K562 (cell line): Measurements from ENCODE around the gene GIGYF1. TPM values are rescaled to one million over a fixed set of nuclear protein-coding genes. Genes with fewer than 3 reads are reported as not detected.

Experiments used
- ATAC-seq: fragments of 200-7000 bp; cut with Tn5 transposase; 3 replicates; pipeline ENCODE4 v1.9.1; 2020; ENCODE audit warnings: moderate library complexity
- BruUV-seq: library from RNA; stranded (reverse); fragments of 400-500 nt; replicated peaks from 2 replicates; lab custom pipeline; 2021; lab: Mats Ljungman, UMichigan
- CTCF ChIA-PET: fragments of 300-600 bp; formaldehyde crosslinking; extraction: SDS; loops from one replicate; lab custom pipeline; 2021; ENCODE audit warnings: low intra/inter-chr PET ratio; lab: Yijun Ruan, JAX
- POLR2A ChIA-PET: fragments of 300-600, 350-650 bp; sonication (Branson Sonifier 250); formaldehyde crosslinking; extraction: SDS; loops from one replicate; lab custom pipeline; 2021; ENCODE audit warnings: antibody characterized with exemption, inconsistent platforms; lab: Yijun Ruan, JAX
- DNase-seq, 4 experiments: peaks; one replicate each; pipeline versions ENCODE4 v3.0.0 to v3.0.0-alpha.2; 2011 to 2018; ENCODE audit warnings: low spot score in 3 of 4, mixed read lengths in 3 of 4; ENCODE audit errors: extremely low read depth in 1 of 4
- FAIRE-seq: peaks from 2 replicates; lab custom pipeline; 2011; peaks lifted over from hg19 to GRCh38; lab: Jason Lieb, UNC
- H2AFZ ChIP-seq: 2 replicates; pipeline ENCODE4 v1.6.0; 2011; ENCODE audit warnings: low read depth, low read length, control low read depth, inconsistent platforms
- H3K27ac ChIP-seq: fragments of 200-600 bp; 3 replicates; pipeline ENCODE4 v1.8.0; 2011; ENCODE audit warnings: low read depth, mild to moderate bottlenecking, control low read depth, inconsistent platforms, low read length, moderate library complexity, mixed read lengths; ENCODE audit errors: extremely low read depth
- H3K27me3 ChIP-seq, 2 experiments: fragments of 300-600 bp in 1 of 2; 2 replicates in 1 of 2; 3 replicates in 1 of 2; pipeline versions ENCODE4 v1.6.0 to v1.8.0; 2011; ENCODE audit warnings: inconsistent platforms in 2 of 2, low read length in 2 of 2, mild to moderate bottlenecking in 1 of 2, mixed read lengths in 1 of 2, moderate library complexity in 1 of 2; ENCODE audit not compliant: control insufficient read depth in 2 of 2, insufficient read depth in 2 of 2
- H3K36me3 ChIP-seq: fragments of 300-600 bp; 3 replicates; pipeline ENCODE4 v1.8.0; 2011; ENCODE audit warnings: mild to moderate bottlenecking, low read length, inconsistent platforms; ENCODE audit not compliant: control insufficient read depth, insufficient read depth
- H3K4me1 ChIP-seq, 2 experiments: fragments of 200-600 bp in 1 of 2; replicated peaks in 1 of 2; 2 replicates in 1 of 2; 3 replicates in 1 of 2; pipeline versions ENCODE4 v1.5.1 to v1.8.0; 2011; ENCODE audit warnings: inconsistent platforms in 2 of 2, low read length in 2 of 2, mild to moderate bottlenecking in 1 of 2, mixed read lengths in 1 of 2, moderate library complexity in 1 of 2; ENCODE audit not compliant: control insufficient read depth in 2 of 2, insufficient read depth in 2 of 2
- H3K4me2 ChIP-seq: 2 replicates; pipeline ENCODE4 v1.6.1; 2011; ENCODE audit warnings: low read length, control low read depth, inconsistent platforms, mixed read lengths; ENCODE audit not compliant: insufficient read depth
- H3K4me3 ChIP-seq: fragments of 200-600 bp; sonication (generic), shearing (Covaris generic); 2 replicates; pipeline ENCODE4 v1.5.1; 2016; ENCODE audit warnings: control low read depth, inconsistent platforms
- H3K79me2 ChIP-seq: fragments of 200-600 bp; 3 replicates; pipeline ENCODE4 v1.8.0; 2011; ENCODE audit warnings: low read length, inconsistent platforms; ENCODE audit not compliant: control insufficient read depth, insufficient read depth
- H3K9ac ChIP-seq, 2 experiments: 2 replicates each; pipeline versions ENCODE4 v1.6.0 to v1.6.1; 2011; ENCODE audit warnings: low read depth in 2 of 2, low read length in 2 of 2, control low read depth in 1 of 2, inconsistent platforms in 1 of 2, mild to moderate bottlenecking in 1 of 2, mixed read lengths in 1 of 2; ENCODE audit not compliant: insufficient read depth in 1 of 2
- H3K9me1 ChIP-seq: one replicate; pipeline ENCODE4 v1.6.0; 2011; ENCODE audit warnings: inconsistent platforms, mild to moderate bottlenecking, low read length, moderate library complexity; ENCODE audit not compliant: control insufficient read depth, insufficient read depth
- H3K9me3 ChIP-seq: replicated peaks from 2 replicates; pipeline ENCODE4 v1.5.1; 2011; ENCODE audit warnings: low read depth, low read length, inconsistent platforms; ENCODE audit not compliant: control insufficient read depth, insufficient read depth
- H4K20me1 ChIP-seq: replicated peaks from 2 replicates; pipeline ENCODE4 v1.6.1; 2011; ENCODE audit warnings: low read length, inconsistent platforms, mixed read lengths; ENCODE audit not compliant: control insufficient read depth, insufficient read depth
- ATF7 ChIP-seq: fragments of 450-650 bp; IDR thresholded peaks from 2 replicates; pipeline ENCODE4 v1.7.1; 2014; ENCODE audit warnings: mild to moderate bottlenecking, moderate library complexity
- CCAR2 ChIP-seq: fragments of 200-400 bp; formaldehyde crosslinking; IDR thresholded peaks from 2 replicates; pipeline ENCODE4 v1.6.1; 2017; ENCODE audit warnings: mild to moderate bottlenecking, low read depth, low read length
- ESRRA ChIP-seq: fragments of 450-650 bp; IDR thresholded peaks from 2 replicates; pipeline ENCODE4 v1.6.1; 2014; ENCODE audit warnings: low read depth, mild to moderate bottlenecking, moderate library complexity, borderline replicate concordance
- GABPB1 ChIP-seq: sonication (generic); formaldehyde crosslinking; IDR thresholded peaks from 2 replicates; pipeline ENCODE4 v1.8.0; 2022; ENCODE audit warnings: mild to moderate bottlenecking, missing genetic modification reagents
- IFI16 ChIP-seq: fragments of 250-450 bp; sonication (Bioruptor Pico); IDR thresholded peaks from 2 replicates; pipeline ENCODE4 v2.1.2; 2022; ENCODE audit warnings: mild to moderate bottlenecking, inconsistent platforms
- NRF1 ChIP-seq, 2 experiments: fragments of 450-650 bp; IDR thresholded peaks in 1 of 2; conservative IDR thresholded peaks in 1 of 2; 2 replicates each; pipeline ENCODE4 v1.6.1; 2014; ENCODE audit warnings: mild to moderate bottlenecking in 2 of 2
- RAD51 ChIP-seq: fragments of 450-650 bp; IDR thresholded peaks from 2 replicates; pipeline ENCODE4 v1.7.1; 2016; ENCODE audit warnings: low read depth, mild to moderate bottlenecking, borderline replicate concordance
- SNAPC5 ChIP-seq: fragments of 250-450 bp; sonication (Bioruptor Pico); IDR thresholded peaks from 2 replicates; pipeline ENCODE4 v1.8.0; 2021; ENCODE audit warnings: moderate library complexity, mild to moderate bottlenecking, inconsistent platforms
- U2AF1 ChIP-seq: fragments of 200-400 bp; formaldehyde crosslinking; optimal IDR thresholded peaks from 2 replicates; pipeline ENCODE3; 2017; ENCODE audit warnings: mild to moderate bottlenecking, low read depth, low read length, moderate library complexity
- UBTF ChIP-seq, 2 experiments: IDR thresholded peaks; 2 replicates each; pipeline ENCODE4 v1.6.1; 2012; ENCODE audit warnings: improper control_type of control experiment in 2 of 2, low read depth in 2 of 2, low read length in 2 of 2, borderline replicate concordance in 1 of 2
- ZNF134 ChIP-seq: fragments of 250-450 bp; sonication (Bioruptor Pico); conservative IDR thresholded peaks from 2 replicates; pipeline ENCODE4 v1.4.0; 2020
- ZNF146 ChIP-seq: IDR thresholded peaks from one replicate; pipeline ENCODE4 v1.6.1; 2018; ENCODE audit warnings: missing compliant biosample characterization; ENCODE audit not compliant: unreplicated experiment
- ZNF436 ChIP-seq: fragments of 250-450, 450-650 bp; sonication (Bioruptor Pico); formaldehyde crosslinking; IDR thresholded peaks from 2 replicates; pipeline ENCODE4 v1.7.0; 2020; ENCODE audit warnings: mild to moderate bottlenecking
- WGBS: fragments of 100-300 bp; shearing (Covaris generic); methylation state at CpG from one replicate; pipeline ENCODE4 v1.1.6; 2016; ENCODE audit warnings: low coverage, mixed read lengths; ENCODE audit not compliant: insufficient coverage; ENCODE audit errors: missing lambda C conversion rate; 5-methylcytosine and 5-hydroxymethylcytosine counted together
- in situ Hi-C: fragments of 300-500 bp; cut with MboI; formaldehyde crosslinking; loops from 4 replicates; pipeline ENCODE4 v1.15.0; 2018; ENCODE audit warnings: inconsistent platforms, mixed read lengths
- intact Hi-C: fragments of 100-400 bp; cut with micrococcal nuclease; formaldehyde crosslinking; loops from 2 replicates; pipeline ENCODE4 v1.14.2; 2022
- polyA plus RNA-seq, 8 experiments: library from polyadenylated mRNA; depleted of rRNA in 4 of 8; stranded (reverse) in 5 of 8; unstranded in 3 of 8; fragments of >200 nt; fragmentation: Nextera tagmentation in 2 of 8; fragmentation: Illumina TruSeq in 1 of 8; extraction: Ambion mirVana in 2 of 8; extraction: Trizol in 1 of 8; gene quantifications; 2 replicates each; pipeline versions ENCODE4 v1.2.1 to v1.2.3, GENCODE V29; 2011 to 2014; ENCODE audit warnings: inconsistent platforms in 1 of 8, missing spikeins in 1 of 8
- total RNA-seq, 7 experiments: library from RNA; depleted of rRNA in 6 of 7; stranded (reverse); fragments of >200 nt in 6 of 7; fragmentation: Illumina TruSeq in 2 of 7; extraction: Trizol in 2 of 7; gene quantifications; 2 replicates each; pipeline versions ENCODE4 v1.2.1 to v1.2.3, GENCODE V29; 2011 to 2021; ENCODE audit warnings: low replicate concordance in 1 of 7

Gene GIGYF1
- total and polyA plus RNA-seq, 9 of the 15 experiments (the other 6 are each of a cell fraction or from before 2014, with no cell fraction given), result 0.56 to 76.2 (median 16.8) TPM

- H3K9me3 ChIP-seq, result no peaks in the 10 kb centered on the region
- intact Hi-C loops (no loop called here), in situ Hi-C loops (no loop called here)
- H3K27me3 ChIP-seq, result peaks cover 0 to 6% of the 10 kb centered on the region in 2 experiments; a peak in 1 of 5 replicates
- H3K27ac ChIP-seq, result no peak overlapping the region
- BruUV-seq, result no TSS peak
- no peak for TF ChIP-seq NRF1 (conservative IDR thresholded peaks at IDR 0.05 in 1 of 2, IDR thresholded peaks at IDR 0.05 in 1 of 2)
- no peak for TF ChIP-seq SNAPC5 (CRISPR knock-in tag)
- no peak for TF ChIP-seq CCAR2
- no peak for TF ChIP-seq GABPB1 (CRISPR knock-in tag)
- no peak for TF ChIP-seq U2AF1
- no peak for TF ChIP-seq ZNF134
- TF ChIP-seq IFI16 (CRISPR knock-in tag), result no peak
- TF ChIP-seq ATF7, result 0 out of 2 replicates have a peak, but pooled peaks have one; percentile 8
- peak; percentile 83 for TF ChIP-seq ZNF146 (CRISPR knock-in tag)
- no peak for TF ChIP-seq ZNF436 (CRISPR knock-in tag)
- no peak for TF ChIP-seq RAD51
- TF ChIP-seq ESRRA, result no peak
- no peak for TF ChIP-seq UBTF (IDR thresholded peaks at IDR 0.05; ENCODE audit: borderline replicate concordance in 1 of 2, low read depth in 2 of 2, low read length in 2 of 2)
- DNase-seq (no peak), ATAC-seq (no peak), FAIRE-seq (no peak)
- H3K79me2 ChIP-seq, result no peaks in the 10 kb centered on the region
- no peak overlapping the region for H2AFZ ChIP-seq
- ChIA-PET POLR2A (interaction anchor here (1.3 kb wide), 1 partner anchor 23 kb away, joined by 4 read pairs; no protein-coding TSS in a partner anchor), CTCF (no interaction called here)
- H3K9me1 ChIP-seq, result no peaks in the 10 kb centered on the region
- H3K4me1 ChIP-seq, result peaks cover 0 to 7% of the 10 kb centered on the region in 2 experiments; a peak in 2 of 5 replicates
- no peak overlapping the region for H3K9ac ChIP-seq
- no peaks in the 10 kb centered on the region for H4K20me1 ChIP-seq
- H3K4me3 ChIP-seq, result no peak overlapping the region
- WGBS, result 52% methylated on average over 2 of the region's 2 CpGs
- H3K36me3 ChIP-seq, result no peaks in the 10 kb centered on the region
- no peak overlapping the region for H3K4me2 ChIP-seq
Observed at GRCh38 chr7:100668069-100668449, 26.0 kb downstream of the GIGYF1 start.
